ENCODE results near the gene GNAS.
"Not testable (repeated sequence)": the region's sequence is repeated elsewhere in the genome, so short reads cannot be mapped to it uniquely, and the experiment has no call there.

The GNAS gene

DNA sequence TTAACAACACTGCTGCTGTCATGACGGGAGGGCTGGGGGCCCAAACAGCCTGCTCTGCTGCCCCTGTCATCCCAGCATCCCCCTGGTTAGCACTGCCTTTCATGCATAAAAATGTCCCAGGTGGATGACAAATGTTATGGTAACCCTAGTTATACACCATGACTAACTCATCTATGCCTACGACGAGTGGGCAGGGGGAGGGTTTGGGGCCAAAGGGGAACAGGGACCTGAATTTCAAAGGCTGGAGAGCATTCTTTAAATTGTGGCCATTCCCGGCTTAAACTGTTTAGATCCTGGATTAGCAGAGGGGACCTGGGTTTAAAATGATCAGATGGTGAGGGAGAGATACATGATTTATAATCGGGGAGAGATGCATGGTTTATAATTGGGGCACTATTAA lies 26.2 kb upstream of the GNAS start:
- no peak overlapping the region for H3K4me3 ChIP-seq (ENCODE audit: low read depth, low read length)
- TF ChIP-seq, protein P1, sequence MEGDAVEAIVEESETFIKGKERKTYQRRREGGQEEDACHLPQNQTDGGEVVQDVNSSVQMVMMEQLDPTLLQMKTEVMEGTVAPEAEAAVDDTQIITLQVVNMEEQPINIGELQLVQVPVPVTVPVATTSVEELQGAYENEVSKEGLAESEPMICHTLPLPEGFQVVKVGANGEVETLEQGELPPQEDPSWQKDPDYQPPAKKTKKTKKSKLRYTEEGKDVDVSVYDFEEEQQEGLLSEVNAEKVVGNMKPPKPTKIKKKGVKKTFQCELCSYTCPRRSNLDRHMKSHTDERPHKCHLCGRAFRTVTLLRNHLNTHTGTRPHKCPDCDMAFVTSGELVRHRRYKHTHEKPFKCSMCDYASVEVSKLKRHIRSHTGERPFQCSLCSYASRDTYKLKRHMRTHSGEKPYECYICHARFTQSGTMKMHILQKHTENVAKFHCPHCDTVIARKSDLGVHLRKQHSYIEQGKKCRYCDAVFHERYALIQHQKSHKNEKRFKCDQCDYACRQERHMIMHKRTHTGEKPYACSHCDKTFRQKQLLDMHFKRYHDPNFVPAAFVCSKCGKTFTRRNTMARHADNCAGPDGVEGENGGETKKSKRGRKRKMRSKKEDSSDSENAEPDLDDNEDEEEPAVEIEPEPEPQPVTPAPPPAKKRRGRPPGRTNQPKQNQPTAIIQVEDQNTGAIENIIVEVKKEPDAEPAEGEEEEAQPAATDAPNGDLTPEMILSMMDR (IDR thresholded peaks at IDR 0.05; ENCODE audit: low read depth, low read length, missing control alignments), result no peak
- no peak for DNase-seq (ENCODE audit: low read depth)
- in situ Hi-C loops (cut with HindIII; ENCODE audit: low sequenced_read_pairs), result no loop called here

DNA sequence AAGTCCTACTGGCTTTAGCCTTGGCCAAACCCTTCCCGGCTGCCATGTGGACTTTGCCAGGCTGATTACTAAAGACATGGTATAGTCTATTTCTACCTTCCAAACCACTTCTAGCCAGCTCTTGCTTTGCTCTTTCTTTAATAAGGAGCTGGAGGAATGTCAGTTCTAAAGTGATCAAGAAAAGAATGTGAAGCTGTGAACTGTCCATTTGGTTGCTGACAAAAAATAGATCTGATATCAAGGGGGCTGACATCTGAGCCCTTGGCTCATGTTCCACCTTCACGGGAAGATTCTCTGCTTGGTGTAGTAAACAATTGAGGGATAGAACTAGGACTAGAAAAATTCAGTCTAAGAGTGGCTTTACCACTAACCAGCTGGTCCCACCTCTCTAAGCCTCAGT lies 24.4 kb upstream of the GNAS start:
- H3K4me3 ChIP-seq (ENCODE audit: low read depth, low read length), result no peak overlapping the region
- TF ChIP-seq, protein P1 (IDR thresholded peaks at IDR 0.05; ENCODE audit: low read depth, low read length, missing control alignments), result no peak
- no peak for DNase-seq (ENCODE audit: low read depth)
- in situ Hi-C loops (cut with HindIII; ENCODE audit: low sequenced_read_pairs), result no loop called here

DNA sequence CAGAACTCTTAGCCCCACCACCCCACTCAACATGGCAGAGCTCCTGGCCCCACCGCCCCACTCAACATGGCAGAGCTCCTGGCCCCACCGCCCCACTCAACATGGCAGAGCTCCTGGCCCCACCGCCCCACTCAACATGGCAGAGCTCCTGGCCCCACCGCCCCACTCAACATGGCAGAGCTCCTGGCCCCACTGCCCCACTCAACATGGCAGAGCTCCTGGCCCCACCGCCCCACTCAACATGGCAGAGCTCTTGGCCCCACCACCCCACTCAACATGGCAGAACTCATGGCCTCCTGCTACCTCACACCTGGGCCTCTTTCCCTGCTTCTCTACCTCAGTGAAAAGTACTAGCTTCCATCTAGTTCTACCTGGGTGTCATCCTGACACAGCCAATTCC lies 23.7 kb upstream of the GNAS start:
- DNase-seq (ENCODE audit: low read depth); H3K4me3 ChIP-seq (ENCODE audit: low read depth, low read length); in situ Hi-C loops (cut with HindIII; ENCODE audit: low sequenced_read_pairs): not testable (repeated sequence)

DNA sequence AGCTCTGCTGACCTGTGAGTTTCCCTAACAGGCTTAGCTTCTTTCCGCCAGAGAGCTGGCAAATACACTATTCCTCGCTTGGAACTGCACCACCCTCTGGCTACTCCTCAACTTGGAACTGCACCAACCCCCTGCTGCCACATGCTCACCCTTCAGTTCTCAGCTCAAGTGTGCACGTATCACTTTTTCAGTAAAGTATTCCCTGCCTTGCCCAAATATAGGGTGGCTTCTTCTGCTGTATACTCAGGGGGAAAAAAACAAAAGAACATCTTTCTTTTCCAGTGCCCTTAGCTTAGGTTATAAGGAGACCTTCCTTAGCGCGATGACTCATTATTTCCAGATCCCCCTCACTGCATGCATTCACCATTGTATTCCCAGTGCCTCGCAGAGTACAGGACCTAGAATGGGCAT lies 23.0 kb upstream of the GNAS start:
- no peak overlapping the region for H3K4me3 ChIP-seq (ENCODE audit: low read depth, low read length)
- TF ChIP-seq, protein P1 (IDR thresholded peaks at IDR 0.05; ENCODE audit: low read depth, low read length, missing control alignments), result peak; percentile 11
- peak; percentile 39 for DNase-seq (ENCODE audit: low read depth)
- in situ Hi-C loops (cut with HindIII; ENCODE audit: low sequenced_read_pairs), result no loop called here

DNA sequence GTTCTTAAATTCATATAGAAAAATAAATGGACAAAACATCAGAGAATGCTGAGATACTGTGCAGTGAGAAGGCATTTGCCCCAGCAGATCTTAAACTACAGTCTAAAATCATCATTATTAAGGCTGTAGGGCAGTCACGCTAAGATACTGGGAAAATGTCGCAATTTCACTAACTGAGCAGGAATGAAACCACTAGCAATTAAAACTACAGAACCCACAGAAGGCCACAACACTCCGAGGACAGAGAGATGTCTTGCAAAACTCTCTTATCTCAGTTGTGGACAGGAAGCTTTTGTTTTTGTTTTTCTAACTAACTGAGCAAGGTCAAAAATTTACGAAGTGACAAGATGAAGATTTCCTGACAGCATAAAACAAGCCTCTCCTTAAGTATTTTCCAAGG lies 20.1 kb upstream of the GNAS start:
- in situ Hi-C loops (cut with HindIII; ENCODE audit: low sequenced_read_pairs), result no loop called here
- TF ChIP-seq, protein P1 (IDR thresholded peaks at IDR 0.05; ENCODE audit: low read depth, low read length, missing control alignments), result no peak
- no peak overlapping the region for H3K4me3 ChIP-seq (ENCODE audit: low read depth, low read length)
- no peak for DNase-seq (ENCODE audit: low read depth)

DNA sequence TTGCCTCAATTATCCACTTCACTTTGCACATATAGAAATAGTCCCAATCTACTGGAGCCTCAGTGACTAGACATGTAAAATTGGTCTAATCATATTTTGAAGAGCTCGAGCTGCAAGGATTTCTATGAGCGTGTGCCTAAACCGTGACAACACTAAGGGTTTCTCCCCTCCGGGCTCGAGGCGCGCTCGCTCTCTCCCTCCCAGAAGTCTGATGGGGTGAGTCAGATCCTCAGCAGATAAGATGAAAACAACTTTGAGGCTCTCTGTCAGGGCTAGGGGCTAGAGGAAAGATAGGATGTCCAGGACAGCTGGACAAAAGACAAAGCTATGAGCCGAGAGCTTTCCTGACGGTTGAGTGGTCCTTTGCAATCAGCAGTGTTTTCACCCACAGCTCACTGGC lies 18.6 kb upstream of the GNAS start:
- in situ Hi-C loops (cut with HindIII; ENCODE audit: low sequenced_read_pairs), result no loop called here
- H3K4me3 ChIP-seq (ENCODE audit: low read depth, low read length), result no peak overlapping the region
- DNase-seq (ENCODE audit: low read depth), result no peak
- TF ChIP-seq, protein P1 (IDR thresholded peaks at IDR 0.05; ENCODE audit: low read depth, low read length, missing control alignments), result no peak

DNA sequence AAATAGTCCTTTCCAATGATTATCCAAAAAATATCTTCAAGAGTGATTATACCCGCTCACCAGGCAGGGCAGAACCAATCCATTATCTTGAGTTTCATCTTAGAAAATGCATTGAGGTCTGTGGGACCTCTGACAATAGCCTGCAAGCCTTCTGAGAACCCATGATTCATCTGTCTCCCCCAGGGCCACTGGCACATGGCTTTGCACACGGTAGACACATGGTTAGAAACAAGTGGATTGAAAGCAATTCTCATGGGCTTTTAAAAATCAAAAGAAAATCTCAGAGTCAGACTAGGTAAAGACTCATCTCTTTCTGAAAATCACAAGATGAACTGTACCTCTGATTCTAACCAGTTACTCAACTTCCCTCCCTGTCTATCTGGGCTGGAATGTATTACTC lies 17.3 kb upstream of the GNAS start:
- no peak overlapping the region for H3K4me3 ChIP-seq (ENCODE audit: low read depth, low read length)
- DNase-seq (ENCODE audit: low read depth), result no peak
- TF ChIP-seq, protein P1 (IDR thresholded peaks at IDR 0.05; ENCODE audit: low read depth, low read length, missing control alignments), result no peak
- in situ Hi-C loops (cut with HindIII; ENCODE audit: low sequenced_read_pairs), result no loop called here

All from astrocyte of the cerebellum (primary cell).